DMS153 treated with DMSO at 0.1 percent for 48 hours (cell line): ENCODE measurements around the gene UGGT1.
A peak's percentile ranks its signal among the peaks of the same experiment; 100 is the strongest.
"Not testable (repeated sequence)": the region's sequence is repeated elsewhere in the genome, so short reads cannot be mapped to it uniquely, and the experiment has no call there.

Experiments used
- DNase-seq: peaks from one replicate; lab custom pipeline; 2025; ENCODE audit not compliant: unreplicated experiment; lab: John Stamatoyannopoulos, UW

Gene UGGT1

DNA sequence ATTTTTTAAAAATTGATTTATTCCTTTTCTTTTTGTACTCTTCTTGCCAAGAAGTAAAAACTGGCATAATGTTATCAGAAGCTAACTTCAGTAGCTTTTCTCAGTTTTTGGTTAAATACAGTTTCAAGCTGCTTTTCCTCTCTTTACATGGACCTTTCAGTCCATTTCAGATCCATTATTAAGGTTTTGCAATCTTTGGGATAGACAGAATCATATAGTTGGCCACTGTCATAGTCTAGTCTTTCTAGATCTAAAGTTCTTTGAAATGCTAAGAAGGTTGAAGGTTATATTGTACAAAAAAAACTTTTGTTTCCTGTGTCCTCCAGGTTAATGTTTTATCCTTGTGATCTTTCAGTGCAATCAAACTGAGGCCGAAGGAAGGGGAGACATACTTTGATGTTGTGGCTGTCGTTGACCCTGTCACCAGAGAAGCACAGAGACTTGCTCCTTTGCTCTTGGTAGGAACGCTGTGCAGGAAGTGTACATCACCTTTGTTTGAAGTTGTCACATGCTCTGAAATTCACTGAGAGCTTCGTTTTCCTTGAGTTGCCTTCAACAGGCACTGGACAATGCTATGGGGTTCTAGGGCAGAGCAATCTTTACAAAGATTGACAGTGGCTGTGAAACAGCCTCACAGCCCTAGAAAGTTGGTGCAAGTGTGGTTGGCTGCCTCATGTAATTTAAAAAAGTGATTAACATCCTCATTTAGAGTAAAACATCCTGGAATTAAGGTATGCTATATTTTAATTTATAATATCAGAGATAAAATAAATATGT, 79.1 kb downstream of the UGGT1 start:
- DNase-seq, result no peak

DNA sequence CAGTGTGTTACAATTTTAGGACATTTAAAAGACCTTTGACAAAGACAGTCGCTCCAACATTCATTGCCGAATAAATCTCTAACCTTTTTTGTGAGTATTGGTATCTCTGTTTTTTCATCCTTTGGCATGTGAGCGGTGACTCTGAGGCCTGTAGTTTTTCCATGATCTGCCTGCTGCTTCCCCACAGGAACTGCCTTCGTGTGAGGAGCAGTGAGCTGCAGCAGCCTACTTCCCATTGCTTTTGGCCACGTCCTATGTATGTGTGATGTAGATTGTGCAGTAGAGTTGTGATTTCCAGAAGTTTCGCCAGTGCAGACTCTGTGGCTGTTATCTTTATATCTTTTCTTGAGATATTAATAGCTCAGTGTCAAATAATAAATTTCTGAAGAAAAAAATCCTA, 79.8 kb downstream of the UGGT1 start:
- DNase-seq, result no peak

DNA sequence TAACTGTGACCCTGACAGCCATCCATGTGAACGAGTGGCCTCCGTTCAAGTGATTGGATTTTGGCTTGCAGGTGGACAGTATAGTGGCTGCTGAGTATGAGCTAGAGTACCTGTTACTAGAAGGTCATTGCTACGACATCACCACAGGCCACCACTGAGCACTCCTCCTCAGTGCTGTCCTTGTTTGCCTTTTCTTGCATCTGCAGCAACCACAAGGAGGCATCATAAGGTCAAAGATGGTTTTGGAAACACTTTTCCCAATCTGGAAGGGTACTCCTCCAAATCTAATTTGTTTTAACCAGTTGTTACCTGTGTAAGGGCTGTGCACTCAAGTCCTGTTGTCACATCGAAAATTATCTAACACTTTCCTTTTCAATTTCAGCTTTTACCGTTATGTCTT, 81.2 kb downstream of the UGGT1 start:
- no peak for DNase-seq

DNA sequence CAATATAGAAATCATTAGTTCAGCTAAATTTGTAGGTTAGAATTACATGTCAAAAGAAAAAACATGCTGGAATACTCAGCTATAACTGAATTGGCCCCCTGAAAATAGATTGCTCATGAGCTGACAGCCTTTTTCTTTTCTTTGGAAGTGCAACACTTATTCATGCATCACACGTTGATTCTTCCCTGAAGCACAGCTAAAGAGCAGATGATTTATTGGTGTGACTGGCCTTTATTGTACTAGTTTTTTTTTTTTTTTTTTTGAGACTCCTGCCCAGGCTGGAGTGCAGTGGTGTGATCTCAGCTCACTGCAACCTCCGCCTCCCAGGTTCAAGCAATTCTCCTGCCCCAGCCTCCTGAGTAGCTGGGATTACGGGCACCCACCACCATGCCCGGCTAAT, 83.1 kb downstream of the UGGT1 start:
- DNase-seq, result not testable (repeated sequence)

DNA sequence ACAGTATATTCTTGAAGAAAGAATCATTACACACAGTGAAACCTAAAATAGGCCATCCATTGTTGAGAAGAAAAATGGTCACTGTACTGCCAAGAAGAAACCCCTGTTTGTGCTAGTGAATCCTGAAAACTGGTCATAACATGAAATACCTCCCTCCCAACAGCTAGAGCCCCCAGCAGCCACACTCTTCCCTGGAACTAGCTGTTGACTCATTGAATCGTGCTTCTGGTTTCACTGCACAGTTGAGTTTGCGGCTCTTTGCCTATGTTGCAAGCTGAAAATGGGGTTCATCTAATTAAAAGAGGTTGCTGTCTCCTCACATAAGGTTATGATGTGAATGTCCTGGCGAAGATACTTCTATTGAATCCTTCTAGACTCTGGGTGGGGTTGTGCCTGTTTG, 86.3 kb downstream of the UGGT1 start:
- no peak for DNase-seq

DNA sequence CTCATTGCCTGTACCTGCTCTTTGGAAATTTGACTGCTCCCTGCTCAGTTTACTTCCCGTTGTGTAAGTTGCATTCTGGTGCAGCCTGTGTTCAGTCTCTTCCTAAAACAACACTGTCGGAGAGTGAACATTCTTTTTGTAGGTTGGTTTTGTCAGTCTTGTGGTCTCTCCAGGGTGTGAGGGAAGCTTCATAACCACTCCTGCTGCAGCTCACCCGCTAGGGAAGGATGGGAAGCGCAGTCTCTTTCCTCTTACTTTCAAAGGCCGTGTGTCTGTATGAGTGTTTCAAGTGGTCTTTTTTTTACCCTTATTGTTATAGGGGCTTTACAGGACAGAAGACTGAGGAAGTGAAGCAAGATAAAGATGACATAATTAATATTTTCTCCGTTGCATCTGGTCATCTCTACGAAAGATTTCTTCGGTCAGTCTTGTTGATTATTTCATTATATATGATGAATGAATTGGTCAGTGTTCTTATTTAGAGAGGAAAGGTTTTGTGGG, 87.2 kb downstream of the UGGT1 start:
- DNase-seq, result no peak

DNA sequence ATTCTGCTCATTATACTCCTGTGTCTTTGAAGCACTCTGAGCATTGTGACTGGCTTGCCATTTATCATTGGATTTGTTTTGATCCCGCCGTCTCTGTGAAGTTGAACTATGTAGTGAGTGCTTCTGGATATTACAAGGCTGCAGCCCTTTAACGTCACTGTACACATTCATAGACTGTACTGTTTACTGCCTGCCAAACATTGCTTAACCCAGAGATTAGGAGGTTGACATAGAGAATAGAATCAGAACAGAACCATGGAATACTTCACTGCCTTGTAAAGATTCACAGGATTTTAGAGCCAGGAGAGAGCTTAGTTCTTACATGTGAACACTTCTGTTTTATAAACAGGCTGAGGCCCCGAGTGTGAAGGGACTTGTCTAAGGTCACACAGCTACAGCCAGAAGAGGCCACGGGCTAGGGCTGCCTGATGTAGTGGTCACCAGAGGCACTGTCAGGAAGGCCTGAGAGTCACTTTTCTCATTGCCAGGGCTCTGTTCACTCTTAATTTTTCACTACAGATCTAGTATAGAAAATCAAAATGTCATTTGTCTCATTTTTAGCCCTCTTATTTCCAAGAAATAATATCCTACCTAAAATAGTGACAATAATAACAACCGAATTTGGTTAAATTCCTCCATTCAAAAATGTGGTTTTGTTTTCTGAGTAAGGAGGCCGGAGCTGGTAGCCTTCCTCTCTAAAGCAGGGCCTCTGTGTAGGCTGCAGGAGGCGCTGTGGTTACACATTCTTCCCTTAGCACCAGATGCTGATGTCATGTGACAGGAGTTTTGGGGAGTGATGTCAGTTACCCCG, 87.9 kb downstream of the UGGT1 start:
- DNase-seq, result peak; percentile 9

DNA sequence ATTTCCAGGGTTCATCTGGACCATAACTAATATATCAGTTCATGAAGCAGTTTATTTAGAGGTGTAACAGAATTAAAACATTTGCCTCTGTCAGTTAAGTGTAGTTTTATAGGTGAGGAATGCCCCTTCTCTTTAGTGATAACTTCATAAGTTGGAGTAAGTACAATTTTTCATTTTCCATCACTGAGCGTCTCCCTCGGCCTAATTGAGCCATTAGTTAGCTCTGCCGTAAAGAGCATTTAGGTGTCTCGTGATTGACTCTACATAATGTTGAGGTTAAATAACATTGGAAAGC, 88.4 kb downstream of the UGGT1 start:
- no peak for DNase-seq

DNA sequence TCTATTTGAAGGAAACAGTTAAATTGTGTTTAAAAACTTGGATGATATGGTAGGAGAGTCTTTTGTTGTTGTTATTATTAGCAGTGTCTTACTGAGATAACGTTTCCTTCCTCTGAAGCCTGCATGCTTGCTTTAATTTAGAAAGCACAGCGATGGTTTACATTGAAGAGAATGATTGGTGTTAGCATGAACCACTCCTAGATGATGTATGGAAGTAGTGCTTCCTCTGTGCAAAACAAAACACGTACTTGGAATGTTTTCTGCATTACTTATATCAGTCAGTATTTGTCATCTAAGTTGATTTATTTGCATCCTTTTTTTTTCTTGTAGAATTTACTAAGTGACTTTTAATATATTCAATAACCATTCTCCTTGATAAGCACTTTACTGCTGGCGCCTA, 89.0 kb downstream of the UGGT1 start:
- no peak for DNase-seq

DNA sequence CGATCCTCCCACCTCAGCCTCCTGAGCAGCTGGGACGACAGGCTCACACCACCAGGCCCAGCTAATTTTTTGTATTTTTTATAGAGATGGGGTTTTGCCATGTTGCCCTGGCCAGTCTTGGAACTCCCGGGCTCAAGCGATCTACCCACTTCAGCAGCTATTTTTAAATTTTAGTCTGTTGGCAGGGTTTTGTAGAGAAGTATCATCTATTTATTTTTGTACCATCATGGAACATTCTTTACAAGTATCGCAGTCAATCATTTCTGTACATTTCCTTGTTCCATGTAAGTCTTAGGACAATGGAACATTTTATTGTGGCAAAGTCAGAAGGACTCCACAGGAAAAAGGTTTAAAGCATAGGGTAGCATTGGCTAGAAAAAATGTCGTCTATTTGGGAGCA, 94.6 kb downstream of the UGGT1 start:
- DNase-seq, result no peak

DNA sequence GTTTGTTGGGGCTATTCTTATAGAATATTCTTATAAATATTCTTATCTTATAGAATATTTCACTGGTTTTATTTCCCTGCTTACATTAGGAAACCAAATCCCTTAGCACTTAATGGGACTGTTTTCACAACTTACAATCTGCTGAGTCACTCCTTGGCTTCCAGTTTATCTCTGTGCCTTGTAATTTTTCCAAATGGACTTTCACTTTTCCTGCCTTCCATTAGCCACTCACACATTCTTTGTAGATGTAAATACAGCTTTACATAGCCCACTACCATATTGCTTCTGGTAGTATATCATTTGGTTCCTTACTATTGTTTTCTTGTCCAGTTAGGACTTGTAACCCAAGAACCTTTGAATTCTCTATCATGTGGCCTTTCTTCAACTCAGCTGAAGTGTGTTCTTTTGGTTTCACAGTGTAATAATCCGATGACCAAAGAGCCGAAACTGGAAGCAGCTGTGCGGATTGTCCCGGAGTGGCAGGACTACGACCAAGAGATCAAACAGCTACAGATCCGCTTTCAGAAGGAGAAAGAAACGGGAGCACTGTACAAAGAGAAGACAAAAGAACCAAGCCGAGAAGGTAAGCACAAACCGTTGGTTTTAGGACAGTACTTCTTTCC, 96.1 kb downstream of the UGGT1 start:
- no peak for DNase-seq

DNA sequence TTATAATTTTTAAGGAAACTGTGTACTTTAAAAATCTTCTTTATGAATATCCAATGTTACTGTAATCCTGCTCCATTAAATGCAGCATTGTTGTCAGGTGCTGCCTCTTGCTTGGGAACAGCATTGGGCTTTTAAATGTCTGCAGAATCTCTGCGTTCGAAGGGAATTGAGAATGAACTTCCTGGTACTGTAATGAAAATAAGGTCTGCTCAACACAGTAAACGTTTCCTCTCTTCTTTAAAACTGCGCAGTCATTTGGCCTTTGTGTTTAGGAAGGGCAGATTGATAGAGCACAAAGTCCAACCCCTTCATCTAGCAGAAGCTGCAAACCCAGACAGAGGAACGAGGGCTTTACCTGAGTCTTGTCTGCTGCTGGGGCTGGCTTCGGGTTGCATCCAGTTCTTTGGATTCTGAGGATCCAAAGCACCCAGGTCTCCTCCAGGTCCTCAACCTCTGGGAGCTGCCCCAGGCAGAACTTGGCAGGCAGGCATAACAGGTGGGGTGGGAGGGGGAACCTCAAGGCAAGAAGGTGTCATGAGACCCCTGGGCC, 104.5 kb downstream of the UGGT1 start:
- peak; percentile 56 for DNase-seq

DNA sequence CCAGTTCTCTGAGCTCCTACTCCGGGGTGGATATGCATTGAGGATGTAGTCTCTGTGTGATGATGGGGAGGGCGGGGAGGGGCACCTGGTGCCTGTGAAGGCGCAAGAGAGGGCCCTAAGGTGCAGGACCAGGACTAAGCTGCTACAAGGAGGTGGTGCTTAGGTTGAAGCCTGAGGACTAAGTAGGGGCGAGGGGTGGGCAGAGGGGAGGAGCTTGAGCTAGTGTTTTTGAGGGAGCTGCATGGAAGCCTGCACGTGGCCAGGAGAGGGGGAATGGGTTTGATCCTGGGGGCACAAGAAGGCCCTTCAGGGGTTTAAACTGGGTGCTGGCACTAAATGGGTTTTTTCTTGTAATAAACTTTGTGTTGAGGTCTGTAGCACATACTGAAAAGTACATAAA, 105.0 kb downstream of the UGGT1 start:
- DNase-seq, result peak; percentile 37

DNA sequence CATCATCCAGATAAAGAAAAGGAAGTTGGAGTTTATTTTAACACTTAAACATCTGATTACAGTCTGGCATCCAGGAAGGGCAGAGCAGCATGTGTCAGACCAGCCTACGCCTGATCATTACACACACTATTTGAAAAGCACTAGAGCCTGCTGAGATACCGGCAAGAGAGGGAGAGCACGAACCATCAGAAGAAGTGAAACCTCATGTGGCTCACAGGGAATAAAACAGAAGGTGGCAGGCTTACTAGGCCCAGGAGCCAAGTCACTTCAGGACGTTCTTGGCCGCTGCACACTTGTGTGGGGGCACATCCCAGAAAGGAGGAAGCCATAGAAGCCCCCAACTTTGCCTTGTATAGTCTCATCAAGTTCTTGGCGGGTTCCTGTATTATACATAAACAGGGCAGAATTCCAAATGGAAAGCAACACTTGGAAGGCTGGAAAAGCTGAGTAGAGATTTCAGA, 105.5 kb downstream of the UGGT1 start:
- DNase-seq, result peak; percentile 37

DNA sequence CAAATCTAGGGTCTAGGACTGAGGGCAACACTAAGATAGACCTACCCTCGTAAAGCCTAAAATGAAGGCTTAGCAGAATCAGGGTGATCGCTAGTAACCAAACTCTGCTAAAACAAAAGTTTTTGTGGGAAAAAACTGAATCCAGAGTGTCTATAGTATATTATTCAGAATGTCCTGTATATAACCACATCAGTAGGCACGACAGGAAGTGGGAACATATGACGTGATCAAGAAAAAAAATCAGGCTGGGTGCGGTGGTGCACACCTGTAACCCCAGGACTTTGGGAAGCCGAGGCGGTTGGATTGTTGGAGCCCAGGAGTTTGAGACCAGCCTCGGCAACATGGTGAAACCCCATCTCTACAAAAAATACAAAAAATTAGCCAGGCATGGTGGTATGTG, 106.1 kb downstream of the UGGT1 start:
- DNase-seq, result no peak

DNA sequence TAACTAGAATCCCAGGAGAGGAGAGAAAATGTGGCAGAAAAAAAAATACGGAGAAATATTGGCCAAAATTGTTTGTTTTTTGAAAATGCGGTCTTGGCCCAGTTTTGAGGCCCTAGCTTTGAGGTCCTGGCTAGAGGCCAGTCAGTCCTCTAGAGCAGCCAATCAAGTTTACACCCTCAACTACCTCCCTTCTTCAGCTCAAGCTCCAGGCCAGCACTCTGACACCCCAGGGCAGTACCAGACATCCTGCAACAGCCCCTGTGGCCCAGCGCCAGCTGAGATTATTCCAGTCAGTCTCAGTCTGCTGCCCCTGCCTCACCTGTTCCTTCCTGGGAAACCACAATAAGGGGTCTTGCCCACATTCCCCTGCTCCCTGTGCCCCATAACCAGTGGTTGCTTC, 107.7 kb downstream of the UGGT1 start:
- no peak for DNase-seq

DNA sequence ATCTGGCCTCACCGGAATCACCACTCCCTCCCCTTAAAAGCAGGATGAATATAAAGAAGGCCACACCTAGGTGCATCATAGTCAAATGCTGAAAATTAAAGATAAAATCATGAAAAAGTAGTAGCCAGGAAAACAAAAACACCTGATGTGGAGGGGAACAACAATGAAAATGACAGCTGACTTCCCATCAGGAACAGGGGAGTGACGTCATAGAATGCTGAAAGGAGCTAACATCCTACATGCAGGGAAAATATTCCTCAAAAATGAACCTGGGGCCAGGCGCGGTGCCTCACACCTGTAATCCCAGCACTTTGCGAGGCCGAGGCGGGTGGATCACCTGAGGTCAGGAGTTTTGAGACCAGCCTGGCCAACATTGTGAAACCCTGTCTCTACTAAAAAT, 108.1 kb downstream of the UGGT1 start:
- no peak for DNase-seq

DNA sequence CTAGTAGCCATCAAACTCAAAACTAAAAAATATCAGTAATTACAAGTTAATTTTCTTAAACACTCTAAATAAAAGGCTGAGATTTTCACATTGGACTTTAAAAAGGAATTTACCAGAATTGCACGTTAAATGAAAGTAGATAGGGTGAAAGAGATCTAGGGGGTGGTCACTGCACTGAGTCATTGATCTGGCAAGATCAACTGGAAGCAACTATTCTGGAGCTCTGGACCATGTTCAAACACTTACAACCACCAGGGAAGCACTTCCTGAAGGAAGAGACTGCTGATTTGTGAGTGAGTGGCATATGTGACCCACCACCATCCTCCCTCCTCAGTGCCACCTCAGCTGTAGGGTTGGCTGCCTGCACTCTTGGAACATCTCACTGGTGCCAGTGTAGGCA, 111.8 kb downstream of the UGGT1 start:
- no peak for DNase-seq

DNA sequence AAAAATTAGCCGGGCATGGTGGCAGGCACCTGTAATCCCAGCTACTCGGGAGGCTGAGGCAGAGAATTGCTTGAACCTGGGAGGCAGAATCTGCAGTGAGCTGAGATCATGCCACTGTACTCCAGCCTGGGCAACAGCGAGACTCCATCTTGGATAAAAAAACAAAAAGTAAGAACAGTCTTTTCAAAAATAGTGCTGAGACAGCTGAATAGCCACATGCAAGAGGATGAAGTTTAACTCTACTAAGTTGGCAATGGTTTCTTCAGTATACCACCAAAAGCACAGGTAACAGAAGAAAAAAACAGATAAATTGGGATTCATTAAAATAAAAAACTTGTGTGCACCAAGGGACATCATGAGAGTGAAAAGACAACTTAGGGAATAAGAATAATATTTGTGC, 115.2 kb downstream of the UGGT1 start:
- no peak for DNase-seq

DNA sequence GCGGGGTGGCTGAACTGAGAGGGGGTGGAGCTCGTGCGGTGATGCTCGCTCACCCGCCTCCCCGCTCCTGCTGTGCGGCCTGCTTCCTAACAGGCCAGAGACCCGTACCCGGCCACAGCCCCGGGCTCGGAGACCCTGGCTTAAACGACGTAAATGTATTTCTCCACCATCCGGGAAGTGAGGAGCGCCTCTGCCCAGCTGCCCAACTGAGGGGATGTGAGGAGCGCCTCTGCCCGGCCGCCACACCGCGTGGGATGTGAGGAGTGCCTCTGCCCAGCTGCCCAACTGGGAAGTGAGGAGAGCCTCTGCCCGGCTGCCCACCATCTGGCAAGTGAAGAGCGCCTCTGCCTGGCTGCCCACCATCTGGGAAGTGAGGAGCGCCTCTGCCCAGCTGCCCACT, 117.0 kb downstream of the UGGT1 start:
- DNase-seq, result no peak

DNA sequence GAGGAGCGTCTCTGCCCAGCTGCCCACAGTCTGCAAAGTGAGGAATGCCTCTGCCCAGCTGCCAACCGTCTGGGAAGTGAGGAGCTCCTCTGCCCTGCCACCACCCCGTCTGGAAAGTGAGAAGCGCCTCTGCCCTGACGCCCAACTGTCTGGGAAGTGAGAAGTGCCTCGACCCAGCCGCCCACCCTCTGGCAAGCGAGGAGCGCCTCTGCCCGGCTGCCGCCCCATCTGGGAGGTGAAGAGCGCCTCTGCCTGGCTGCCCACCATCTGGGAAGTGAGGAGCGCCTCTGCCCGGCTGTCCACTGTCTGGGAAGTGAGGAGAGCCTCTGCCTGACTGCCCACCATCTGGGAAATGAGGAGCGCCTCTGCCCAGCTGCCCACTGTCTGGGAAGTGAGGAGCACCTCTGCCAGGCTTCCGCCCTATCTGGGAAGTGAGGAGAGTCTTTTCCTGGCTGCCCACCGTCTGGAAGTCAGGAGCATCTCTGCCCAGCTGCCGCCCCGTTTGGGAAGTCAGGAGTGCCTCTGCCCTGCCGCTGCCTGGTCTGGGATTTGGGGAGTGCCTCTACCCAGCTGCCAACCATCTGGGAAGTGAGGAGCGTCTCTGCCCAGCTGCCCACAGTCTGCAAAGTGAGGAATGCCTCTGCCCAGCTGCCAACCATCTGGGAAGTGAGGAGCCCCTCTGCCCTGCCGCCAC, 117.8 kb downstream of the UGGT1 start:
- DNase-seq, result not testable (repeated sequence)
